Measurements from ENCODE around the gene YAF2. TPM values are rescaled to one million over a fixed set of nuclear protein-coding genes. Genes with fewer than 3 reads are reported as not detected.

YAF2 gene
- total and polyA plus RNA-seq, 2 of the 13 experiments (the other 11 are each of a cell fraction or from before 2014, with no cell fraction given), result 8.4 to 11.7 TPM

GRCh38 chr12:42145197-42145549, 92.9 kb downstream of the YAF2 start:
- Histone ChIP-seq H3K9ac (ENCODE audit: insufficient read depth, low read depth, low read length) (peak overlapping the region; percentile 79), H3K27ac (ENCODE audit: extremely low read length, insufficient read depth, low read length) (peak overlapping the region; percentile 80), H3K4me1 (ENCODE audit: insufficient read depth, low read length) (peaks cover 45% of the 10 kb centered on the region), H3K9me3 (ENCODE audit: low read length) (no peaks in the 10 kb centered on the region), H3K36me3 (replicated peaks in 1 of 2; ENCODE audit: control insufficient read depth in 1 of 2, insufficient read depth in 2 of 2, low read length in 2 of 2) (no peaks in the 10 kb centered on the region), H3K27me3 (ENCODE audit: control insufficient read depth in 1 of 2, insufficient read depth in 2 of 2, low read length in 2 of 2) (no peaks in the 10 kb centered on the region), H2AFZ (ENCODE audit: low read length) (peak overlapping the region; percentile 88), H4K20me1 (ENCODE audit: insufficient read depth, low read length) (peaks cover 21% of the 10 kb centered on the region), H3K4me3 (replicated peaks in 1 of 3; ENCODE audit: insufficient read depth in 1 of 3, low read depth in 2 of 3, low read length in 3 of 3) (peak overlapping the region; percentile 79 to 85 (median 83)), H3K4me2 (ENCODE audit: low read depth, low read length) (peak overlapping the region; percentile 94), H3K79me2 (ENCODE audit: insufficient read depth, low read length) (peaks cover 40% of the 10 kb centered on the region)
- FAIRE-seq (no peak), ATAC-seq (peak; percentile 13), DNase-seq (ENCODE audit: low spot score) (no peak)
- ChIA-PET CTCF (ENCODE audit: low intra/inter-chr PET ratio, low total read pairs) (interaction anchor here (0.6 kb wide), 1 partner anchor 35 kb away, joined by 4 read pairs; no protein-coding TSS in a partner anchor), POLR2A (interaction anchor here (1.0 kb wide), 2 partner anchors 10 to 90 kb away, joined by 3 to 4 read pairs; no protein-coding TSS in a partner anchor)
- WGBS (ENCODE audit: low lambda C conversion rate), result 0% methylated on average over 8 of the region's 8 CpGs
- in situ Hi-C loops (cut with HindIII; ENCODE audit: extremely low pct_ligation_motif_present, low pct_unique_long_range_greater_than_20kb), result no loop called here
- BruUV-seq (replicated peaks), result TSS peak; percentile 83
- intact Hi-C loops (cut with micrococcal nuclease; ENCODE audit: unreplicated experiment), result no loop called here
- TF ChIP-seq ZNF180 (CRISPR knock-in tag; IDR thresholded peaks at IDR 0.05; ENCODE audit: borderline replicate concordance, low read depth) (no peak), AHDC1 (CRISPR knock-in tag; IDR thresholded peaks at IDR 0.05; ENCODE audit: borderline replicate concordance) (0 out of 2 replicates have a peak, but pooled peaks have one; percentile 16), ZNF276 (CRISPR knock-in tag; IDR thresholded peaks at IDR 0.05; ENCODE audit: low read depth) (0 out of 2 replicates have a peak, but pooled peaks have one; percentile 19), ZNF232 (CRISPR knock-in tag; IDR thresholded peaks at IDR 0.05; ENCODE audit: borderline replicate concordance) (0 out of 2 replicates have a peak, but pooled peaks have one; percentile 12), FOXJ3 (CRISPR knock-in tag; IDR thresholded peaks at IDR 0.05; ENCODE audit: borderline replicate concordance) (peak; percentile 38; the same call in 1 of the 2 replicates), NPAS2 (CRISPR knock-in tag; IDR thresholded peaks at IDR 0.05; ENCODE audit: borderline replicate concordance) (no peak), ZBTB43 (CRISPR knock-in tag; conservative IDR thresholded peaks at IDR 0.05) (peak; percentile 32; the same call in 1 of the 2 replicates), ZNF704 (CRISPR knock-in tag; IDR thresholded peaks at IDR 0.05; ENCODE audit: borderline replicate concordance) (peak; percentile 24; the same call in 1 of the 2 replicates), MIER2 (CRISPR knock-in tag; IDR thresholded peaks at IDR 0.05) (0 out of 2 replicates have a peak, but pooled peaks have one; percentile 17), ZBTB39 (CRISPR knock-in tag; IDR thresholded peaks at IDR 0.05) (0 out of 2 replicates have a peak, but pooled peaks have one; percentile 0)

Data from HepG2 (cell line).